ENCODE measurements around the gene TRAPPC3. TPM values are rescaled to one million over a fixed set of nuclear protein-coding genes. Genes with fewer than 3 reads are reported as not detected.

TRAPPC3 gene
- polyA plus RNA-seq, 1 donor (not counting 4 experiments of a cell fraction or from before 2014, with no cell fraction given), result 173 TPM

GRCh38 chr1:36144413-36144812, 4.9 kb downstream of the TRAPPC3 start:
- Histone ChIP-seq H3K4me2 (ENCODE audit: control insufficient read depth, extremely low read depth, insufficient read depth, low read depth, low read length) (no peak overlapping the region), H3K79me2 (ENCODE audit: control insufficient read depth, insufficient read depth, low read length) (peaks cover 83% of the 10 kb centered on the region), H3K36me3 (ENCODE audit: control insufficient read depth in 2 of 2, extremely low read depth in 1 of 2, insufficient read depth in 2 of 2, low read length in 2 of 2) (peaks cover 9 to 23% of the 10 kb centered on the region in 2 experiments), H2AFZ (ENCODE audit: control insufficient read depth, low read length) (no peak overlapping the region), H3K9me1 (ENCODE audit: control insufficient read depth, extremely low read depth, insufficient read depth, low read length) (peaks cover 3% of the 10 kb centered on the region), H3K27ac (ENCODE audit: control insufficient read depth, insufficient read depth, low read length) (no peak overlapping the region), H3K9me3 (ENCODE audit: control insufficient read depth, low read depth, low read length) (no peaks in the 10 kb centered on the region), H3K4me1 (ENCODE audit: control insufficient read depth, extremely low read depth, insufficient read depth, low read length) (peaks cover 17% of the 10 kb centered on the region), H3K27me3 (ENCODE audit: control insufficient read depth, extremely low read depth, insufficient read depth, low read length) (no peaks in the 10 kb centered on the region), H4K20me1 (ENCODE audit: control insufficient read depth, extremely low read depth, insufficient read depth, low read length) (peaks cover 3% of the 10 kb centered on the region), H3K4me3 (ENCODE audit: control insufficient read depth in 2 of 3, extremely low read depth in 1 of 3, insufficient read depth in 2 of 3, low read depth in 1 of 3, low read length in 3 of 3) (no peak overlapping the region), H3K9ac (ENCODE audit: control insufficient read depth, extremely low read depth, insufficient read depth, low read length) (no peak overlapping the region)
- dilution Hi-C loops (cut with MboI; ENCODE audit: extremely low pct_ligation_motif_present, low sequenced_read_pairs), result no loop called here
- TF ChIP-seq EZH2 (IDR thresholded peaks at IDR 0.05; ENCODE audit: low read length), result no peak
- no peak for TF ChIP-seq CTCF (optimal IDR thresholded peaks at IDR 0.05 in 1 of 3, IDR thresholded peaks at IDR 0.05 in 1 of 3, conservative IDR thresholded peaks at IDR 0.05 in 1 of 3; ENCODE audit: extremely low read depth in 1 of 3, insufficient read depth in 2 of 3, low read length in 3 of 3)
- DNase-seq (ENCODE audit: low read depth, low spot score) (no peak), FAIRE-seq (no peak)

GRCh38 chr1:36143424-36143823, 5.9 kb downstream of the TRAPPC3 start:
- no peak for FAIRE-seq
- Histone ChIP-seq H3K36me3 (ENCODE audit: control insufficient read depth in 2 of 2, extremely low read depth in 1 of 2, insufficient read depth in 2 of 2, low read length in 2 of 2) (peaks cover 9 to 26% of the 10 kb centered on the region in 2 experiments), H3K9me1 (ENCODE audit: control insufficient read depth, extremely low read depth, insufficient read depth, low read length) (peaks cover 3% of the 10 kb centered on the region), H4K20me1 (ENCODE audit: control insufficient read depth, extremely low read depth, insufficient read depth, low read length) (peaks cover 3% of the 10 kb centered on the region), H3K27ac (ENCODE audit: control insufficient read depth, insufficient read depth, low read length) (no peak overlapping the region), H3K4me3 (ENCODE audit: control insufficient read depth in 2 of 3, extremely low read depth in 1 of 3, insufficient read depth in 2 of 3, low read depth in 1 of 3, low read length in 3 of 3) (no peak overlapping the region), H3K79me2 (ENCODE audit: control insufficient read depth, insufficient read depth, low read length) (peaks cover 77% of the 10 kb centered on the region), H2AFZ (ENCODE audit: control insufficient read depth, low read length) (no peak overlapping the region), H3K9ac (ENCODE audit: control insufficient read depth, extremely low read depth, insufficient read depth, low read length) (no peak overlapping the region), H3K9me3 (ENCODE audit: control insufficient read depth, low read depth, low read length) (no peaks in the 10 kb centered on the region), H3K4me2 (ENCODE audit: control insufficient read depth, extremely low read depth, insufficient read depth, low read depth, low read length) (no peak overlapping the region), H3K4me1 (ENCODE audit: control insufficient read depth, extremely low read depth, insufficient read depth, low read length) (peaks cover 15% of the 10 kb centered on the region), H3K27me3 (ENCODE audit: control insufficient read depth, extremely low read depth, insufficient read depth, low read length) (no peaks in the 10 kb centered on the region)
- no peak for DNase-seq (ENCODE audit: low read depth, low spot score)
- TF ChIP-seq CTCF (optimal IDR thresholded peaks at IDR 0.05 in 1 of 3, IDR thresholded peaks at IDR 0.05 in 1 of 3, conservative IDR thresholded peaks at IDR 0.05 in 1 of 3; ENCODE audit: extremely low read depth in 1 of 3, insufficient read depth in 2 of 3, low read length in 3 of 3) (no peak), EZH2 (IDR thresholded peaks at IDR 0.05; ENCODE audit: low read length) (no peak)
- dilution Hi-C loops (cut with MboI; ENCODE audit: extremely low pct_ligation_motif_present, low sequenced_read_pairs), result no loop called here

All from keratinocyte (primary cell).